ENCODE results near the gene LRRC66.

DNA sequence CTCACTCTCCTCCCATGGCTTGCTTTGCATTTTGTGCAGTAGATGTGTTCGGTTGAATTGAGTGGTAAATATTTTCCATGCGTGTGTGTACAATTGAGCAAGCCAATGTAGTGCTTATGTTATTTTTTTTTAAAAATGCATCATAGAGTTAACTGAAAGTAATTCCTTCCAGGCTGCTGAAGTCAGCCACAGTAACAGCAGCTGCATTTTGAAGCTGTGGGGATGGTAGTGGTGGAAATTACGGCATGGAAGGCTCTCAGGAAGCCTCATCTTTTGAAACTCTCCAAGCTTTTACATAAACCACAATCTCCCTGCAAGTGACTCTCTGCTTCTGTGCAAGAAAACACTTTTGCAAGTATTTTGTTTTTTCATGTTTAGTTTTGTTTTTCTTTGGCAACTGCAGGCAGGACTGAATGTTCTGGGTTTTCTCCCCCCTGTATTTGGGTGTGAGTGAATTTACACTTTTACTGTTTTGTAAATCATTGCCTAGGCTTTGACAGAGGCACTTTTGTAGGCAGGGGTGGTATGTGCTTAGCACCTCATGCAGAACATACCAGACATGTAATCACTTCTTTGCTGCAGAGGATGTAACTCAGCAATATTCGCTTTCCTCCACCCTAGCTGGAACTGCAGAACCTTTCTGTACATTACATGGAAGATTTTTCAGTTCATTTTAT is 56.2 kb downstream of the LRRC66 start:
- TF ChIP-seq POLR2A (IDR thresholded peaks at IDR 0.05) (no peak), CTCF (IDR thresholded peaks at IDR 0.05) (no peak)

All from body of pancreas (tissue), 4 donors.